GM19239 (cell line): Measurements from ENCODE around the gene RWDD4.

Experiments
- DNase-seq: peaks from one replicate; pipeline ENCODE4 v3.0.0; 2011; ENCODE audit warnings: low spot score; ENCODE audit not compliant: insufficient read length
- FAIRE-seq: peaks from 2 replicates; lab custom pipeline; 2011; peaks lifted over from hg19 to GRCh38; lab: Jason Lieb, UNC

The RWDD4 gene

GRCh38 chr4:183659029-183659871 lies at the start of gene RWDD4, which contains the start of gene TRAPPC11:
RWDD4 (minus strand) TSS chr4:183659185; CDS start chr4:183658952, 233 bp downstream.
TRAPPC11 (plus strand) TSS chr4:183659293; CDS start chr4:183663868, 4,575 bp downstream.
- FAIRE-seq (peak; percentile 83), DNase-seq (peak; percentile 92)

GRCh38 chr4:183702492-183702891 lies 43.5 kb upstream of the RWDD4 start:
- no peak for FAIRE-seq
- no peak for DNase-seq

GRCh38 chr4:183700407-183700806 lies 41.4 kb upstream of the RWDD4 start:
- FAIRE-seq: no peak
- no peak for DNase-seq

GRCh38 chr4:183698909-183699308 lies 39.9 kb upstream of the RWDD4 start:
- DNase-seq (no peak), FAIRE-seq (no peak)

- no peak for FAIRE-seq
- no peak for DNase-seq
Observed at GRCh38 chr4:183691897-183692296, 32.9 kb upstream of the RWDD4 start.

- DNase-seq: no peak
- FAIRE-seq: no peak
Observed at GRCh38 chr4:183691006-183691405, 32.0 kb upstream of the RWDD4 start.

GRCh38 chr4:183688216-183688615 lies 29.2 kb upstream of the RWDD4 start:
- FAIRE-seq (no peak), DNase-seq (no peak)

- no peak for FAIRE-seq
- DNase-seq: no peak
Observed at GRCh38 chr4:183686461-183686860, 27.5 kb upstream of the RWDD4 start.

- no peak for FAIRE-seq
- DNase-seq: no peak
Observed at GRCh38 chr4:183681119-183681518, 22.1 kb upstream of the RWDD4 start.

GRCh38 chr4:183675625-183676024 lies 16.6 kb upstream of the RWDD4 start:
- FAIRE-seq: peak; percentile 4

GRCh38 chr4:183674153-183674552 lies 15.2 kb upstream of the RWDD4 start:
- FAIRE-seq (no peak), DNase-seq (no peak)

More at GRCh38 chr4:183675625-183676024, 16.6 kb upstream of the RWDD4 start:
- DNase-seq: no peak

GRCh38 chr4:183670960-183671555 lies 12.1 kb upstream of the RWDD4 start:
- FAIRE-seq: no peak

GRCh38 chr4:183670251-183670650 lies 11.3 kb upstream of the RWDD4 start:
- no peak for DNase-seq
- no peak for FAIRE-seq

More at GRCh38 chr4:183670960-183671555, 12.1 kb upstream of the RWDD4 start:
- no peak for DNase-seq

GRCh38 chr4:183666088-183666487 lies 7.1 kb upstream of the RWDD4 start:
- FAIRE-seq (no peak), DNase-seq (no peak)

GRCh38 chr4:183659872-183660242 lies 872 bp upstream of the RWDD4 start:
- DNase-seq (no peak), FAIRE-seq (no peak)

- peak; percentile 14 for FAIRE-seq
- peak; percentile 12 for DNase-seq
Observed at GRCh38 chr4:183658362-183659028, 490 bp downstream of the RWDD4 start.

- DNase-seq (no peak), FAIRE-seq (no peak)
Observed at GRCh38 chr4:183657564-183657963, 1.4 kb downstream of the RWDD4 start.

- FAIRE-seq: no peak
Observed at GRCh38 chr4:183645326-183645725, 13.7 kb downstream of the RWDD4 start.

GRCh38 chr4:183639291-183639690 lies 19.7 kb downstream of the RWDD4 start:
- DNase-seq: no peak
- FAIRE-seq: no peak

More at GRCh38 chr4:183645326-183645725, 13.7 kb downstream of the RWDD4 start:
- DNase-seq: no peak

- DNase-seq (no peak), FAIRE-seq (no peak)
Observed at GRCh38 chr4:183638436-183638835, 20.5 kb downstream of the RWDD4 start.

GRCh38 chr4:183637461-183637860 lies 21.5 kb downstream of the RWDD4 start:
- no peak for DNase-seq
- FAIRE-seq: no peak
